SKM-1 treated with dmso at 0.1 percent for 144 hours (cell line): ENCODE data around the gene TCP10L.
"Not testable (repeated sequence)": the region's sequence is repeated elsewhere in the genome, so short reads cannot be mapped to it uniquely, and the experiment has no call there.

Experiments used
- DNase-seq: peaks from one replicate; lab custom pipeline; 2025; ENCODE audit not compliant: unreplicated experiment; lab: John Stamatoyannopoulos, UW

TCP10L gene, protein sequence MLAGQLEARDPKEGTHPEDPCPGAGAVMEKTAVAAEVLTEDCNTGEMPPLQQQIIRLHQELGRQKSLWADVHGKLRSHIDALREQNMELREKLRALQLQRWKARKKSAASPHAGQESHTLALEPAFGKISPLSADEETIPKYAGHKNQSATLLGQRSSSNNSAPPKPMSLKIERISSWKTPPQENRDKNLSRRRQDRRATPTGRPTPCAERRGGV

GRCh38 chr21:32585042-32585710 is at the start of gene TCP10L:
TCP10L (minus strand) TSS chr21:32585523; CDS start chr21:32584304, 1,219 bp downstream.
- DNase-seq: no peak

GRCh38 chr21:32626621-32627196 is 41.4 kb upstream of the TCP10L start:
- no peak for DNase-seq

- DNase-seq: not testable (repeated sequence)
These were observed 32.9 kb upstream of the TCP10L start for GRCh38 chr21:32618218-32618617.

- no peak for DNase-seq
These were observed 28.2 kb upstream of the TCP10L start for GRCh38 chr21:32613436-32614043.

GRCh38 chr21:32612999-32613337 is 27.6 kb upstream of the TCP10L start:
- no peak for DNase-seq

- DNase-seq: peak; percentile 92
These were observed 27.0 kb upstream of the TCP10L start, which contains the start of gene CFAP298 for GRCh38 chr21:32612075-32612998. CFAP298 (minus strand) TSS chr21:32612377; CDS start chr21:32612243, 134 bp downstream.

- DNase-seq: no peak
These were observed 26.2 kb upstream of the TCP10L start for GRCh38 chr21:32611471-32611997.

- not testable (repeated sequence) for DNase-seq
These were observed 25.6 kb upstream of the TCP10L start for GRCh38 chr21:32610940-32611339.

- DNase-seq: no peak
These were observed 23.5 kb upstream of the TCP10L start for GRCh38 chr21:32608851-32609250.

- no peak for DNase-seq
These were observed 20.1 kb upstream of the TCP10L start for GRCh38 chr21:32605469-32605868.

- no peak for DNase-seq
These were observed 19.1 kb upstream of the TCP10L start for GRCh38 chr21:32604464-32604863.

DNA sequence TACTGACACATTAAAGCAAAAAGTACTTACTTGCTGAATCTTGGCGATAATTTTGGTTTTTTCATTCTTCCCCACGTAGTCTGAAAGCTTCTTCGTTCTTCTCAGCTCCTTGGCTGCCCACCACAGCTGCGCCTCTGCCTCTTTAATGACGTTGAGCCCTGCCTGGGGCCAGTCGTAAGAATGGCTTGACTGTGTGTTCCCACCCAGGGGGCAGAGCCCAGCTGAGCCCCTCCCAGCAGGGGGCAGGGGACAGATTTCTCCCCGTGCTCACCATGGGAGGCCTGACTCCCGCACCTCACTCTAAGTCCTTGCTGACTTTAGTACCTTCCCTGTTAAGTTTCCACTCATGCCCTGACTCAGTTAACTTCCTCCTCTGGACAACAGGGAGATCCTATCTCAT is 17.8 kb upstream of the TCP10L start:
- DNase-seq: no peak

GRCh38 chr21:32602099-32602498 is 16.8 kb upstream of the TCP10L start:
- no peak for DNase-seq

DNA sequence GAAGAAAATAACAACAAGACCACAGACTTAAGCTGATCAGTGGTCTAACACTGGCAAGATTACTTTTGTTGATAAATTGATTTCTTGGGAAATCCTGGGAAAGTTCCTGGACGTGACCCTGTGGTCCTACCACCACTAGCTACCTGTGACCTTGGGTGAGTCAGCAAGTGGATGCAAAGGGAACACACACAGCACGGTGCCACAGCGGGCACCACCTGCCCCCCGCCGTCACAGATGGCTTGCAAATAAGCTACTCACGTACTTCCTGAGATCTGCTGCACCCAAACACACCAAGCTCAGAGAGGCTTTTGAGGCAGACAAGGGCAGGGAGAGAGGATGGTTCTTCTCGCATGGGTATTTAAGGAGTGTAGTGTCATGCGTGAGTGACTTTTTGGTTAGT is 14.2 kb upstream of the TCP10L start:
- DNase-seq: no peak

GRCh38 chr21:32599091-32599490 is 13.8 kb upstream of the TCP10L start:
- DNase-seq: no peak

GRCh38 chr21:32597205-32597604 is 11.9 kb upstream of the TCP10L start:
- DNase-seq: no peak

DNA sequence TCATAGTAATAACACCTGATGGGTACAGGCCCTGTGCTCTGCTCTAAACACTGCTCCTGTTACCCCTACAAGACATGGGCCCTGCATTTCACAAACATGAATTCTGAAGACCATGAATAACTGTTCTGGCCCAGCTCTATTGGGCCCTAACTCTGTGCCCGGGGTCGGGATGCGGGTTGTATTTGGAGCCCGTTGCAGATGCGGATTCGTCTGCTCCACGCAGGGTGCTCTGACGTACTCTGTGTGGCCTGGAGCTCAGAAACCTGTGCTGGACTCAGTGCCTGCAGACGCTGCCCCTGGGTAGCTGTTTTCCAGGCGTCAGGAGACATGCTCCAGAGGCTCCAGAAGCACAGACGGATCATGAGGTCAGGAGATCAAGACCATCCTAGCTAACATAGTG is 10.1 kb upstream of the TCP10L start:
- DNase-seq: no peak

GRCh38 chr21:32593690-32594089 is 8.4 kb upstream of the TCP10L start:
- no peak for DNase-seq

DNA sequence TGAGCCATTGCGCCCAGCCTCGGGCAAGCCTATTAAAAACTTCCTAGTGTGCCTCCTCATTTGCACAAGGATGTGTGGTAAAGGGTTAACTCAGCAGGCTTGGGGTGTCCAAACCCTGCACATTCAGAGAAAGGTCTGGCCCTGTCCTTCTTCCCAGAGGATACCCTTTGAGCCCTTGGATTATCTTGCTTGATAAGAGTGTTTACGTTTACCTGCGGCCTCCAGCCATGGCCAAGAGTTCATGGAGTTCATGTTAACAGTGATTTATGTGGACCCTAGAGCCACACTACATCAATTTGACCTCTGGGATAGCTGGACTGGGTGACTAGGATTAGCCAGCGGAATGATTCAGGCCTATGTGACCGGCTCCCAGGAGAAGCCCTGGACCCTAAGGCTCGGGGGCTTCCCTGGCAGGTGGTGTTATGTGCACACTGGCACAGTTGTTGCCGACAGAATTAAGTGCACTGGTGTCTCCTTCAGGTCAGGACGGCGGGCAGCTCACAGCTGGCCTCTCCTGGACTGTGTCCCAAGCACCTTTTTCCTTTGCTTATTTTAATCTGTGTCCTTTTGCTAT is 7.7 kb upstream of the TCP10L start:
- DNase-seq: no peak

GRCh38 chr21:32590130-32590529 is 4.8 kb upstream of the TCP10L start:
- DNase-seq: no peak
